HT1080 (cell line): ENCODE data around the gene SCYGR3. TPM values are rescaled to one million over a fixed set of nuclear protein-coding genes. Genes with fewer than 3 reads are reported as not detected.
A peak's percentile ranks its signal among the peaks of the same experiment; 100 is the strongest.
"Not testable (repeated sequence)": the region's sequence is repeated elsewhere in the genome, so short reads cannot be mapped to it uniquely, and the experiment has no call there.

Experiments used
- DNase-seq: peaks from one replicate; pipeline ENCODE4 v3.0.0-alpha.2; 2015; ENCODE audit warnings: low read depth
- total RNA-seq: library from RNA; depleted of rRNA; stranded (reverse); fragments of >200 nt; shearing (Covaris generic); gene quantifications from 2 replicates; pipeline ENCODE4 v1.2.3, GENCODE V29; 2014

SCYGR3 gene
- total RNA-seq, 1 experiment from 2014 or later = not detected

DNA sequence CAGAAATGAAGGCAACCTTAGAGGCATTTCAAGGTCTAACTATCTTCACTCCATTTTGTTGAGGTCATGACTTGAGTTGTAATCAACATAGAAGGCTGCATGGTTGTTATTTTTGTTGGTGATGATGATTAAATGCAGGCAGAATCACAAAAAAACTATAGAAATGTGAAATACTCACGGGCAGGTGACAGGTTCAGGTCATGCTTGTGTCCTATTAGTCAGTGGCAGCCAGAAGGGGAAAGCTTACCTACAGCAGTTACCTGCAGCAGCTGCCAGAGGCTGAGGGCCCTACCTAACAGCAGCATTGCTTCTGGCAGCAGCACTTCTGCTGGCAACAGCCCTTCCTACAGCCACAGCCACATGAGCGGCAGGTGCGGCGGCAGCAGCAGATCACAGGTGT lies 394 bp downstream of the SCYGR3 start:
- DNase-seq = no peak

DNA sequence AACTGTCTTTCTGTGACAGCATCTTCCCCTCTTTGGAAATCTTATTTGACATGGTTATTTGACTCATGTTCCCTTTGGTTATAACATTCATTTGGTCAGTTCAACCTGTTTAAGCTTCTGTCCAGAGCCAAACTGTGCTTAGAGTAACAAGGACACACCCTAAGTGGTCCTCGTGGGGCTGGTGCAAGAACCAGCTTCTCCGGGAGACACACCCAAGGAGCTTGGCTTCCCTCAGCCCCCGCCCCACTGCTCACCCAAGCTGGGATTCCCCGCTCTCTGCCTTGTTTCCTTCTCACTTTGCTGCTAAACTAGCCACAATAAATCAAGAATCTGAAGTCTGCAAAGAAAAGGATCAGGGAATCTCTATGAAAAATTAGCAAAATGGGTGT lies 1.4 kb downstream of the SCYGR3 start:
- no peak for DNase-seq

DNA sequence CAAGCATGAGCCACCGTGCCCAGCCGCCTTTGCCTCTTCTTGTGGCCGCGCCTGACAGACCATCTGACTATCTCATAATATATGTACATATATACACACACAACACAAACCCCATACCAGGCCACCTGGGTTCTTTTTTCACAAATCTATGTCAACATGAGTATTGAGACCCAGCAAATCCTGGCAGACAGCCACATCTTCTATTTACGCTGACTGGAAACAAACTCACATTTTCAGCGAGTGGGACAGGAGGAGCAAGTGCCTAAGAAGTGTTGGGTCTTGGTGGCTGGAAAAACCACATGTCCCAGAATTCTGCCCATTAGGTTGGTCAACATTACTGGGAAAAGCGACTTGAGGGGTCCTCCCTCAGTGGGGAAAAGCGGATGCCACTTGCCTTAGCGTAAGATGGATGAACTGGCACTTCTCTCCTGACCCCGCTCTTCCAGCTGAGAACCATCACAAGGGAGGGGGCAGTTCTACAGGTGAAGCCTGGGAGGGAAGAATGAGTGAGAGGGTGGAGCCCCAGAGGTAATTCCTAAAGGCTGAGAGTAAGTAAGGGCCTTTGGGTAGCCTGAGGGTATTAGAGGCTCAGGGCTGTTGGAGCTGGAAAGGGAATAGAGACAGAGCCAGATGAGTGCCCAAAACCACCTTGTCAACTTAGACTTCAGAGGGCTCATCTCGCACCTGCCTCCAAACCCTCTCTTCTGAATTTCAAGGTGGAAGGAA lies 1.9 kb downstream of the SCYGR3 start:
- DNase-seq = no peak

DNA sequence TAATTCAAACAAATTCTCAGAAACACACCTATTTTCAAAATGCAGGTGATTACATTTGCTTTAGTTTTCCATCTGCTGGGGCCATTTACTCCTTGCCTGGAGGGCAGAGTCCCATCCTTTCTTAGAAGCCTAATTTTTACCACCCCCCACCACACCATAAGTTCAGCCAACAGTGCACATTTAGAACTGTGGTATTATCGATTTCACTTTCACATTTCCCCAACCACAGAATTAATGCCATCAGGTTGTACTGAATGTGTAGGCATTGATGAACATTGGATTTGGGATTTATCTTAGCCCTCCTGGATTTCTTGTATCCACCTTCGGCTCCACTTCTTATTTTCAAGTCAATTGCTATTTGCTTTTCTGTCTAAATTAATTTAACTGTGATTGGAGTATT lies 4.5 kb downstream of the SCYGR3 start:
- DNase-seq = no peak

DNA sequence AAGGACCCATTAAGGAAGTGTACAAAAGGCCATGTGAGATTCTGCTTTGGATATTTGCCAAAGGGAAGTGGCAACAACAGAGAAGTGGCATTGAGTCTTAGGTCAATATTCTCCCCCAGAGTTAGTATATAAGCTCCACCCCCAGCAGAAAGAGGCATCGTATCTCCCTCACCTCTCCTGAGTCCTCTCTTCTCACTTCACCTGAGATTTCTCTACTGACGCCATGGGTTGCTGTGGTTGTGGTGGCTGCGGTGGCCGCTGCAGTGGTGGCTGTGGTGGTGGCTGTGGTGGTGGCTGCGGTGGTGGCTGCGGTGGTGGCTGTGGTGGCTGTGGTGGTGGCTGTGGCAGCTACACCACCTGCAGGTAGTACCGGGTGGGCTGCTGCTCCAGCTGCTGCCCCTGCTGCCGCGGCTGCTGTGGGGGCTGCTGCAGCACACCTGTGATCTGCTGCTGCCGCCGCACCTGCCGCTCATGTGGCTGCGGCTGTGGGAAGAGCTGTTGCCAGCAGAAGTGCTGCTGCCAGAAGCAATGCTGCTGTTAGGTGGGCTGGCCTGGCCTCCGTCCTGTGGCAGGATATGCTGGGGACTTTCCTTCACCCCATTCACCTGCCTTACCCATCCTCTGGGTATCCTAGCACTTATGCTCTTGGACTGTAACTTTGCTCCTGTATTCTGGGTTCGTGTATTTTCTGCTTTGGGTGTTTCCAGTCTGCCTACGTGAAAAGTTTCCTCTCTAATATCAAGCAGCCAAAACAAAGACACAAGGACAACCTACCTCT lies 5.9 kb downstream of the SCYGR3 start:
- DNase-seq = no peak

DNA sequence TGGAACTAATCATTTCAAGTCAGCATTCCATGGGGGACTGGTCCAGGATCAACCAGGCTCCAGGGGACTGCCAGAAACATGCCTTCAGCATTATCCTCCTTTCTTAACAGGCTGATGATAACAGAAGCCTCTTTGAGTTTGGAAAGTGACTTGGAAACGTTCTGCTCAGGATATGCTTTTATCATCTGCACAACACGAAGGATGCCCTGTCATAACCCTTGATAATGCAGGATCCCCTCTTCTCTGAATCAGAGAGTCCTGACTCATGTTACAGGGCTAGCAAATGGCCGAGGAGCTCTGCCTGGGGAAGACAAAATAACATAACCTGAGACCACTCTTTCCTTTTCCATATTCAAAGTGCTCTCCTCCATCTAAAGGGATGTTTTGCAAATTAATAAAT lies 6.7 kb downstream of the SCYGR3 start:
- peak; percentile 30 for DNase-seq

DNA sequence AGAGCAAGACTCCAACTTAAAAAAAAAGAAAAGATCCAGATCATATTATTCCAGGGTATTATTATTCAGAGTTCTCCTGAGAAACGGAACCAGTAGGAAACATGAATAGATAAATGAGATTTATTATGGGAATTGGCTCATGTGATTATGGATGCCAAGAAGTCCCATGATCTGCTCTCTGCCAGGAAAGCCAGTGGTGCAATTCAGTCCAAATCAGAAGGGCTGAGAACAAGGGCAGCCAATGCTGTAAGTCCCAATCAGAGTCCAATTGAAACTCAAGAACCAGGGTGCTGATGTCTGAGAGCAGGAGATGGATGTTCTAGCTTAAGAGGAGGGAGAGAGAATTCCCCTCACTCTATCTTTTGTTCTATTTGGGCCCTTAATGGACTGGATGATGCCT lies 8.2 kb downstream of the SCYGR3 start:
- no peak for DNase-seq

DNA sequence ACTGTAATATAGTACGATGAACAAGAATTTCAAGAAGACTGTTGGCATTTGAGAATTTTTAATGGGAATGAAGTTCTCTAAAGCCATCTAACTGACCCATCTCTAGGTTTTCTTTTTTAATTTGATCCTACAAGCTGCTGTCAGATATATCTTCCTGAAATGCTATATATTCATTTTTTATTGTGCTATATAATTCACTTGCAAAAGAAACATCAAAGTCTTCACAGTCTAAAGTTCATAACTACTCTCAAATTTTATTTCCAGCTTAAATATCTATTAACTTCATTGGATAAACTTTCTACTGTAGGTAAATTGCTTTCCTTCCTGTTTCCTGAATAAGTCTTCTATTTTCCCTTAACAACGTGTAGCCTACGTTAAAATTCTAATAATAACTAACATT lies 12.3 kb downstream of the SCYGR3 start:
- DNase-seq = no peak

DNA sequence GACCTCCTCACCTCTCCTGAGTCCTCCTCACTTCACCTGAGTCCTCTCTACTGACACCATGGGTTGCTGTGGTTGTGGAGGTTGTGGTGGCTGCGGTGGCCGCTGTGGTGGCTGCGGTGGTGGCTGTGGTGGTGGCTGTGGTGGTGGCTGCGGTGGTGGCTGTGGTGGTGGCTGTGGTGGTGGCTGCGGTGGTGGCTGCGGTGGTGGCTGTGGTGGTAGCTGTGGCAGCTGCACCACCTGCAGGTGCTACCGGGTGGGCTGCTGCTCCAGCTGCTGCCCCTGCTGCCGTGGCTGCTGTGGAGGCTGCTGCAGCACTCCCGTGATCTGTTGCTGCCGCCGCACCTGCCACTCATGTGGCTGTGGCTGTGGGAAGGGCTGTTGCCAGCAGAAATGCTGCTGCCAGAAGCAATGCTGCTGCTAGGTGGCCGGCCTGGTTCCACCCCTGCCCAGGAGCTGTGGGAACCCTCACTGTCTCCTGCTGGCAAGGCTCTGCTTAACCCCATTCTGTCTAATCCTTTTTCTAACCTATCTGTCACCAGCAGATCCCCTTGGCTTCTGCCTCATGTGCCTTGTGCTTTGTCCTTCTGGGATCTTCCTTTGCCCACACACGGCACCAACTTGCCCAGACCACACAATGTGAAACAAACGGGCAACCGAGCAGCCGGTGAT lies 15.7 kb downstream of the SCYGR3 start, which contains the start of gene SCYGR2:
Gene SCYGR2 (plus strand): TSS at position 59 of the 669 bp plus-strand sequence. CDS start 0 bp downstream, at position 59.
- DNase-seq = not testable (repeated sequence)

DNA sequence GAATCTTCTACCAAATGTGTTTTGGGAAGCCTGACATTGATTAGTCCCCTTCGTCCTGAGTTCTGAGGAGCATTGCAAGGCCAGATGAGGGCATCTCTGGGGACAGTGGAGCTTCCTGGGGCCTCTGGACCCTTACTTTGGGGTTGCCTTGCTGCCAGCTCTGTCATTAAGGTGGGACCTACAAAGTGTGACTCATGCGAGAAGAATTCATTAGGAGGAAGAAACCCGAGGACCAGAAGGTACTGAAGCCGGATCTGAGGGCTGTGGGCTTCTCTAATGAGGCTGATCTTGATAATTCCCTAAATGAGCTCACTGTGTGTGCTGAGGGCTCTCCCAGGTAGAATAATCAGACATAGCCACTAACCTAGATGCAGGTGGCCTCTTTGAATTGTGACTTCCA lies 16.6 kb downstream of the SCYGR3 start:
- peak; percentile 43 for DNase-seq

DNA sequence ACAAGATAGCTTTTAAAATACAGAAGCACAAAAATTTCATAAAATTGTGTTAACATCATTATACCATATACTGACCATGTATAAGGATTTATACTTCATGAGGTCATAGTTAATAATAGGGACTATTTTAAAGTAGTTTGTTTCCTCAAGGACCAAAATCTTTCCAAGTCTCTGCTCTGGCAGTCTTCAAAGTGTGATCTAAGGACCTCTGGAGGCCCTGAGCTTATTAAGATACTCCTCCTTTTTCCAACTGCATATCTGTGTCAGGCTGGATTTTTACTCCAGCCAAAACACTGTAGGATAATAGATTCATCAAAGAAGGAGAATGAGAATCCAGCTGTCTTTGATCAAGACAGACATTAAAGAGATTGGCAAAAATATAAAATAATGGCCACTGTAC lies 17.6 kb downstream of the SCYGR3 start:
- DNase-seq = no peak

DNA sequence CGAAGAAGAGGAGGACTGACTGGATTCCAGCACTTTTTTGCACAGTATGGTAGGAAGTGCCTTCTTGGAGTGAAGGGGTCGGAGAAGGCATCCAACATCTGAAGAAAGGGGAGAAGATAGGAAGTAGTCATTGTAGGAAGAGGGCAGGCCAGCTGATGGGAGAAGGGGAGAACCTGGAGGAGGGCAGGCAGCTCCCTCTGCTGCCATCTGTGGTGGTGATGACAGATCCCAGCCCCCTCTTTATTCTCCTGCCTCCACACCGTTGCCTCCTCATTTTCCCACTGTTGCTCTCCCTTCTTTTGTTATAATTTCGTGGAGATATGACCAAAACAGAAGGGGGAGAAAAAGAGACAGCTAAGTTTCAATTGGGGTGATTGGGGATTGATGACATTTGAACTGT lies 18.8 kb downstream of the SCYGR3 start:
- DNase-seq = no peak

DNA sequence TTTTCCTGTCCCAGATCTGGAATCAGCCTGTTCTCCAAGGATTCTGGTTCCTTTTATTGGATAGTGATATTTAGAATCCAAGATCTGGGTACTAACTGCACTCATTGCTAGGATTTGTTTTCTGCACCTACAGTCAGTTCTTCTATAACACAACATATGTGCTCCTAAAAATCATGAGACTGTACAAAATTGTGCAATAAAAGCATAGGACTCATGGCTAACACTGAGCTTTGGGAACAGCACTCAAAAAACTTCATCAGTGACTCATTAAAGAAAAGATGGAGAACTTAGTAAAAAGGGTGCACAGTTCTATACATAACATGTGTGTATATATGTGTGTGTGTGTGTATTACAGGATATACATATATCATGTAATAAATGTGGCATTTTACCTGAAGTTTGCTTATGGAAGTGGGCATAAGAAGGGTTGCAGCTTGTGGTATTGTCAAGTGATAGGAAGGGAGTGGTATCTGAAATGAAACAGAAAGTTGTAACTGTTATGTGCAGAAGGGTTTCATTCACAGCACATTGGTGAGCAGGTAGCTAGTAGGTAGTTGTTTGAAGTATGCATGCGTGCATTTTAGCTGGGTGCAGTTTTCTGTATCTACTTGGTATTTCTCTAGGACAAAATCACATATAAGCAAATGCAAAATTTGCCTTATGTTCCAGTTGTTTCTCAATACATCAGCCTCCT lies 21.8 kb downstream of the SCYGR3 start:
- no peak for DNase-seq

DNA sequence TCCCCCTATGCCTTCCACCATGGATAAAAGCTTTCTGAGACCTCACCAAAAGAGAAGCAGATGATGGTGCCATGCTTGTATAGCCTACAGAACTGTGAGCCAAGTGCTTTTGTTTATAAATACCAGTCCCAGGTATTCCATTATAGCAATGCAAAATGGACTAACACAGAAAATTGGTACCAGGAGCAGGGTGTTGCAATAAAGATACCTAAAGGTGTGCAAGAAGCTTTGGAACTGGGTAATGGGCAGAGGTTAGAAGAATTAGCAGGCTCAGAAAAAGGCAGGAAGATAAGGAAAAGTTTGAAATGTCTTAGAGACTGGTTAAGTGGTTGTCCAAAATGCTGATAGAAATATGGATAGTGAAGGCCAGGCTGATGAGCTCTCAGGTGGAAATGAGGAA lies 32.3 kb downstream of the SCYGR3 start:
- no peak for DNase-seq

DNA sequence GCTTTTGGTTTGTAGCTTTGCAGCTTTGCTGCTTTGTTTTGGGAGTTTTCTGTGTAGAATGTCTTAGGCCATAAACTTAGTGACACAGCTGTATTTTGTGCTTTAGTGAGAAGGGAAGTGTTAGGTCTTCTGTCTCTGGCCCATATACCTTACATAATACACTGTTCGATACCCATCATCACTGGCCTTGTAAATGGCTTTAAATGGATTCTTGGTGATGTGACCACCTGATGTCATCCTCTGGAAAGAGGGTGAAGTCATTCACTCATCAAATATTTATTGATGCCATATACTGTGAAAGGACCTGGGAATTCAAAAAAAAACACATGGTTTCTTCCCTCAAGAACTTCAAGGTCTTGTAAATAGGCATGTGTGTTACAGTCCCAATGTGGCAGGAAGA lies 34.8 kb downstream of the SCYGR3 start:
- no peak for DNase-seq

DNA sequence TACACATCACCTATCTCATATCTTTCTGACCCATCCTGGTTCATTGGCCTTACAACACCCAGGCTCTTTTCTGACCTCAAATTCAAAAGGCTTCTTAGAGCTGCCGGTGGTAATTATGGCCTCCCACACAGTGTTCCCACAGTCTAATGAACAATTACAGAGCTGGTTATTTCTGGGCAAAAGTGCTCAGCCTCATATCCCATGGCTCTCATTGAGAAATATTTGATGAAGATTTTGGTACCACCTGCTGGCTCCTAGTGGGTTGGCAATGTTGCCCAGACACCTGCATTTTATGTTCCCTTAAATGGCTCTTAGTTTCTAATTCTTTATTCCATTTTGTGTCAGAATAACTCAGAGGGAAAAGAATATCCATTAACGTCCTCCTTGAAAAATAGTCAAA lies 36.0 kb downstream of the SCYGR3 start:
- DNase-seq = no peak

DNA sequence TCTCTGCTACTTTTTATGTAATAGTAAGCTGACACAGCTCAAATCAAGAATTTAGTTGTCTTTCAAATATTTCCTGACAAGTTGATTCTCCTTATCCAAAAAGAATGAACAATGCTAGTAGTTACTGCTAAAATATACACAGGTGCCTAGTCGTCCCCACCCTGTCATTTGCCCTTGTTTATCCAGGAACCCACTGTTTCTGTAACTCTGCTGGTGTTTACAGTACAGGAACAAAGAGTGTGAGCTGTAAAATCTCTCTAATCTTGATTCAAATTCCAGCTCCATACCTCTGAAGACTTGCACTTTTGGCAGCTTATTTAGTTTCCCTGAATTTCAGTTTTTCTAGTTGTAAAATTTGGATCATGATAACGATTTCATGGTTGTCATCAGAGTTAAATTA lies 37.1 kb downstream of the SCYGR3 start:
- no peak for DNase-seq

DNA sequence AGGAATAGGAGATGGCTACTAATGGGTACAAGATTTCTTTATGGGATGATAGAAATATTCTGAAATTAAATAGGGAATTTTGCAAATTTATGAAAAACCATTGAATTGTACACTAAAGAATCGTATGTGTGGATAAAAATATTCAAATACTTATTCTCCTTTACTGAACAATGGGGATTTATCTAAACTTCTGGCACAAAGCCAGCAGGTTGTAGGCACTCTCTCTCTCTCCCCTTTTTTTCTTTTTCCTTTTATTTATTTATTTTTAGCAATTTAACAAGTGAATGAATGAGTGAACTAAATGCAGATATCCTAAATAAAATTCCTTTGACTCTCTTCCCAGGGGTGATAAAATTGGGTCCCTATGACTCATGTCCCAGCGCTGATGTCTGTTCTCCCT lies 37.8 kb downstream of the SCYGR3 start:
- DNase-seq = no peak

DNA sequence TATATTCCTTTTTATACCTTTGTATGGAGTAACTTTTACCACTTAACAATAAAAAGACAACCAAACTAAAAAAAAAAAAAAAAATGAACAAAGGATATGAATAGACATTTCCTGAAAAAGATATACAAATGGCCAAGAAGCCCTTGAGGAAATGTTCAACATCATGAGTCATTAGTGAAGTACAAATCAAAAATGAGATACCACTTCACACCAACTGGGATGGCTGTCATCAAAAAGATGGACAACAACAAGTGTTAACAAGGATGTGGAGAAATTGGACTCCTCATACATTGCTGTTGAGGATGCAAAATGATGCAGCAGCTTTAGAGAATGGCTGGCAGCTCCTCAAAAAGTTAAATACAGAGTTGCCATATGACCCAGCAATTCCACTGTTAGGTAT lies 38.5 kb downstream of the SCYGR3 start:
- DNase-seq = no peak

DNA sequence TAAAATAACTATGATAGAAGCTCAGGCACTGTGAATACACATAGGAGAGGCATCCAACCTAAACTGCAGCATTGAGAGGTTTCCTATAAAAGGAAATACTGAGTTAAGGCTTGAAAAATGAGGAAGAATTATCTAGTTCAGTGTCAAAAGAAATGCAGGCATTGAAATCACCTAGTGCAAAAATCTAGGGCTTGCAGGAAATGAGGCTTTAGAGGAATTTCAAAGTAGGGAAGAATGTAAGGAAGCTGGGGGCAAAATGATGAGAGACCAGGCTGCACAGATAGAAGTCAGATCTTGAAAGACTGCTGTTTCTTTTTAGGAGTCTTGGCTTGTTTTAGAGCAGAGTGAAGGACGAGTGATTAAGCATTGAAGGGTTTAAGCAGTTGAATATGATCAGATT lies 44.0 kb downstream of the SCYGR3 start:
- DNase-seq = no peak

DNA sequence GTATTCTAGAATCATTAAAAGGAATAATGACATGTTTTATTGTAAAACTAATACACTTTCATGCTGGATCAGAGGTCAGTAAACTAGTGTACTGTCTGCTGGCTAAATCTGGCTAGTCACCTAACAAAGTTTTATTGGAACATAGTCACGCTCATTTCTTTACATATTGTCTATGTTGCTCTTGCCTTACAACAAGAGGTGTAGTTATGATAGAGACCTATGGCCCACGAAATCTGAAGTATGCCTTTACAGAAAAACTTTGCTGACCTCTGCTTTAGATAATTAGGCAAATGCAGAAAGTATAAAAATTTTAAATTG lies 45.8 kb downstream of the SCYGR3 start:
- no peak for DNase-seq

DNA sequence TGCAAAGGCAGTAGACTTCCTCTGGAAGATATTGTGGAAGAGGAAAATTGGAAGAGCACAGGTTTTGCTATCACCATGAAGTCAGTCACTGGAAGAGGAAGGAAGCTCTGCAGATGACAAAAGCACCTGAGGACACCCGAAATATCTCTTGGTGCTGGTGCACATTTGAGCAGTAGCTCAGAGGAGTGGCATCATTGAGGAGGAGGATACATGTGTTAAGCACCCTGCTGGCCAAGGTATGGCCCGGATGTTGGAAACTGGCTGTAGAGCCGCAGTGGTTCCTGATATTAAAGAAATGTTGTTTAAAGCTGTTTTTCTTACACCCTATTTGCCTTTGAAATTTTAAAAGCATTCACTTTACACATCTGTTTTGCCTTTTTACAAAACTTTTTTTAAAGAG lies 48.6 kb downstream of the SCYGR3 start:
- no peak for DNase-seq
